Urothelium cell line (cell line): ENCODE data around the gene TFDP1.
"Not testable (repeated sequence)": the region's sequence is repeated elsewhere in the genome, so short reads cannot be mapped to it uniquely, and the experiment has no call there.

Source experiments
- DNase-seq: peaks from one replicate; pipeline ENCODE4 v3.0.0; 2011; ENCODE audit warnings: low spot score, mixed read lengths
- FAIRE-seq: peaks from 2 replicates; lab custom pipeline; 2011; peaks lifted over from hg19 to GRCh38; lab: Jason Lieb, UNC

Gene TFDP1

GRCh38 chr13:113548778-113549621, 35.6 kb upstream of the TFDP1 start:
- FAIRE-seq (peak; percentile 62), DNase-seq (no peak)

GRCh38 chr13:113550453-113550852, 34.1 kb upstream of the TFDP1 start:
- DNase-seq, result no peak
- no peak for FAIRE-seq

GRCh38 chr13:113551081-113552000, 33.2 kb upstream of the TFDP1 start:
- FAIRE-seq (no peak), DNase-seq (no peak)

- no peak for FAIRE-seq
- no peak for DNase-seq
These were observed 32.5 kb upstream of the TFDP1 start for GRCh38 chr13:113552079-113552478.

GRCh38 chr13:113552786-113553434, 31.6 kb upstream of the TFDP1 start:
- DNase-seq (no peak), FAIRE-seq (no peak)

- FAIRE-seq (no peak), DNase-seq (no peak)
These were observed 30.8 kb upstream of the TFDP1 start for GRCh38 chr13:113553511-113554332.

GRCh38 chr13:113554333-113554700, 30.2 kb upstream of the TFDP1 start:
- DNase-seq (no peak), FAIRE-seq (no peak)

GRCh38 chr13:113555141-113555540, 29.4 kb upstream of the TFDP1 start:
- DNase-seq (no peak), FAIRE-seq (no peak)

- no peak for DNase-seq
- FAIRE-seq, result peak; percentile 98
These were observed 27.5 kb upstream of the TFDP1 start for GRCh38 chr13:113557013-113557412.

- DNase-seq (no peak), FAIRE-seq (no peak)
These were observed 26.1 kb upstream of the TFDP1 start for GRCh38 chr13:113558461-113558860.

GRCh38 chr13:113559061-113559460, 25.5 kb upstream of the TFDP1 start:
- no peak for FAIRE-seq
- no peak for DNase-seq

- DNase-seq (no peak), FAIRE-seq (no peak)
These were observed 24.5 kb upstream of the TFDP1 start for GRCh38 chr13:113559901-113560644.

- DNase-seq (no peak), FAIRE-seq (no peak)
These were observed 23.7 kb upstream of the TFDP1 start for GRCh38 chr13:113560645-113561416.

- no peak for FAIRE-seq
These were observed 23.0 kb upstream of the TFDP1 start for GRCh38 chr13:113561417-113562084.

GRCh38 chr13:113562085-113562749, 22.3 kb upstream of the TFDP1 start:
- DNase-seq, result peak; percentile 72
- peak; percentile 94 for FAIRE-seq

More at GRCh38 chr13:113561417-113562084, 23.0 kb upstream of the TFDP1 start:
- no peak for DNase-seq

GRCh38 chr13:113562844-113563243, 21.7 kb upstream of the TFDP1 start:
- no peak for DNase-seq
- no peak for FAIRE-seq

- not testable (repeated sequence) for FAIRE-seq, DNase-seq
These were observed 21.0 kb upstream of the TFDP1 start for GRCh38 chr13:113563511-113563910.
